ENCODE results near the gene ERCC1. TPM values are rescaled to one million over a fixed set of nuclear protein-coding genes. Genes with fewer than 3 reads are reported as not detected.

ERCC1 gene
- total and polyA plus RNA-seq, 2 of the 13 experiments (the other 11 are each of a cell fraction or from before 2014, with no cell fraction given) = 40.0 to 66.4 TPM

GRCh38 chr19:45424191-45425058 lies 708 bp upstream of the ERCC1 start (continued):
- TF ChIP-seq, protein P1, sequence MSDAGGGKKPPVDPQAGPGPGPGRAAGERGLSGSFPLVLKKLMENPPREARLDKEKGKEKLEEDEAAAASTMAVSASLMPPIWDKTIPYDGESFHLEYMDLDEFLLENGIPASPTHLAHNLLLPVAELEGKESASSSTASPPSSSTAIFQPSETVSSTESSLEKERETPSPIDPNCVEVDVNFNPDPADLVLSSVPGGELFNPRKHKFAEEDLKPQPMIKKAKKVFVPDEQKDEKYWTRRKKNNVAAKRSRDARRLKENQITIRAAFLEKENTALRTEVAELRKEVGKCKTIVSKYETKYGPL (CRISPR knock-in tag; IDR thresholded peaks at IDR 0.05) = no peak
- TF ChIP-seq PITX1 (CRISPR knock-in tag; IDR thresholded peaks at IDR 0.05) (no peak), SNRNP70 (IDR thresholded peaks at IDR 0.05; ENCODE audit: low read depth, low read length) (no peak), ZNF770 (CRISPR knock-in tag; IDR thresholded peaks at IDR 0.05) (no peak), ZNF549 (CRISPR knock-in tag; IDR thresholded peaks at IDR 0.05) (no peak), PRDM15 (CRISPR knock-in tag; IDR thresholded peaks at IDR 0.05) (no peak), ZNF335 (CRISPR knock-in tag; IDR thresholded peaks at IDR 0.05) (no peak), ZFP82 (CRISPR knock-in tag; IDR thresholded peaks at IDR 0.05; ENCODE audit: borderline replicate concordance) (no peak), ZNF556 (CRISPR knock-in tag; IDR thresholded peaks at IDR 0.05; ENCODE audit: borderline replicate concordance) (no peak), NR1H2 (CRISPR knock-in tag; IDR thresholded peaks at IDR 0.05; ENCODE audit: borderline replicate concordance, low read depth) (no peak), KDM2A (CRISPR knock-in tag; IDR thresholded peaks at IDR 0.05; ENCODE audit: borderline replicate concordance, low read depth) (no peak), ZMYM4 (CRISPR knock-in tag; IDR thresholded peaks at IDR 0.05) (no peak), YY1 (IDR thresholded peaks at IDR 0.05; ENCODE audit: insufficient read depth, insufficient replicate concordance, low read depth, low read length) (no peak), ZNF766 (CRISPR knock-in tag; IDR thresholded peaks at IDR 0.05; ENCODE audit: borderline replicate concordance) (no peak; the same call in 1 of the 2 replicates), ZNF292 (CRISPR knock-in tag; IDR thresholded peaks at IDR 0.05; ENCODE audit: borderline replicate concordance, low read depth) (no peak), SIX1 (CRISPR knock-in tag; IDR thresholded peaks at IDR 0.05; ENCODE audit: borderline replicate concordance) (peak; percentile 41; the same call in 1 of the 2 replicates), ZNF331 (CRISPR knock-in tag; IDR thresholded peaks at IDR 0.05) (no peak), ZNF749 (CRISPR knock-in tag; IDR thresholded peaks at IDR 0.05; ENCODE audit: borderline replicate concordance) (no peak), ZNF670 (CRISPR knock-in tag; IDR thresholded peaks at IDR 0.05; ENCODE audit: borderline replicate concordance) (peak; percentile 20; the same call in 1 of the 2 replicates), SCMH1 (CRISPR knock-in tag; IDR thresholded peaks at IDR 0.05; ENCODE audit: borderline replicate concordance) (no peak)
- TF ChIP-seq, protein P2, sequence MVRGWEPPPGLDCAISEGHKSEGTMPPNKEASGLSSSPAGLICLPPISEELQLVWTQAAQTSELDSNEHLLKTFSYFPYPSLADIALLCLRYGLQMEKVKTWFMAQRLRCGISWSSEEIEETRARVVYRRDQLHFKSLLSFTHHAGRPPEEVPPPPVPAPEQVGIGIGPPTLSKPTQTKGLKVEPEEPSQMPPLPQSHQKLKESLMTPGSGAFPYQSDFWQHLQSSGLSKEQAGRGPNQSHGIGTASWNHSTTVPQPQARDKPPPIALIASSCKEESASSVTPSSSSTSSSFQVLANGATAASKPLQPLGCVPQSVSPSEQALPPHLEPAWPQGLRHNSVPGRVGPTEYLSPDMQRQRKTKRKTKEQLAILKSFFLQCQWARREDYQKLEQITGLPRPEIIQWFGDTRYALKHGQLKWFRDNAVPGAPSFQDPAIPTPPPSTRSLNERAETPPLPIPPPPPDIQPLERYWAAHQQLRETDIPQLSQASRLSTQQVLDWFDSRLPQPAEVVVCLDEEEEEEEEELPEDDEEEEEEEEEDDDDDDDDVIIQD (CRISPR knock-in tag; IDR thresholded peaks at IDR 0.05; ENCODE audit: low read depth) = no peak
